HAP-1 (cell line): Measurements from ENCODE around the gene NUAK1.

Experiments used
- DNase-seq, 2 experiments: peaks; one replicate each; pipeline ENCODE4 v3.0.0-alpha.2; 2016 to 2020; ENCODE audit warnings: low spot score in 2 of 2
- H3K27me3 ChIP-seq: fragments of 250-450 bp; sonication (Bioruptor Pico); 2 replicates; pipeline ENCODE4 v1.5.1; 2020; ENCODE audit warnings: low read depth, mild to moderate bottlenecking, moderate library complexity
- H3K36me3 ChIP-seq: fragments of 250-450 bp; sonication (Bioruptor Pico); replicated peaks from 2 replicates; pipeline ENCODE4 v1.5.1; 2020; ENCODE audit warnings: mild to moderate bottlenecking
- H3K4me1 ChIP-seq: fragments of 250-450 bp; sonication (Bioruptor Pico); 2 replicates; pipeline ENCODE4 v1.5.1; 2020; ENCODE audit warnings: mild to moderate bottlenecking
- H3K4me3 ChIP-seq: fragments of 250-450 bp; sonication (Bioruptor Pico); 2 replicates; pipeline ENCODE4 v1.5.1; 2020; ENCODE audit warnings: mild to moderate bottlenecking, moderate library complexity
- H3K9me3 ChIP-seq: fragments of 250-450 bp; sonication (Bioruptor Pico); 2 replicates; pipeline ENCODE4 v1.5.1; 2020; ENCODE audit warnings: mild to moderate bottlenecking, moderate library complexity
- in situ Hi-C: fragments of 300-500 bp; cut with MboI; formaldehyde crosslinking; loops from 3 replicates; pipeline ENCODE4 v1.14.3; 2020; ENCODE audit warnings: low sequenced_read_pairs, inconsistent platforms, mixed read lengths

NUAK1 gene

GRCh38 chr12:106072751-106073150, 66.0 kb downstream of the NUAK1 start:
- in situ Hi-C loops, result no loop called here
- H3K36me3 ChIP-seq, result peaks cover 16% of the 10 kb centered on the region
- H3K4me3 ChIP-seq, result no peak overlapping the region
- H3K9me3 ChIP-seq, result no peaks in the 10 kb centered on the region
- H3K27me3 ChIP-seq, result no peaks in the 10 kb centered on the region
- DNase-seq, result no peak
- no peaks in the 10 kb centered on the region for H3K4me1 ChIP-seq

GRCh38 chr12:106071686-106072085, 67.1 kb downstream of the NUAK1 start:
- DNase-seq, result no peak
- H3K27me3 ChIP-seq, result no peaks in the 10 kb centered on the region
- in situ Hi-C loops, result no loop called here
- no peak overlapping the region for H3K4me3 ChIP-seq
- H3K9me3 ChIP-seq, result no peaks in the 10 kb centered on the region
- no peaks in the 10 kb centered on the region for H3K4me1 ChIP-seq
- H3K36me3 ChIP-seq, result peaks cover 27% of the 10 kb centered on the region

- Histone ChIP-seq H3K9me3 (no peaks in the 10 kb centered on the region), H3K36me3 (peaks cover 32% of the 10 kb centered on the region), H3K27me3 (no peaks in the 10 kb centered on the region), H3K4me1 (no peaks in the 10 kb centered on the region), H3K4me3 (no peak overlapping the region)
- in situ Hi-C loops, result no loop called here
- DNase-seq, result no peak
Observed at GRCh38 chr12:106070611-106071010, 68.1 kb downstream of the NUAK1 start.

GRCh38 chr12:106070147-106070546, 68.6 kb downstream of the NUAK1 start:
- DNase-seq, result no peak
- Histone ChIP-seq H3K9me3 (no peaks in the 10 kb centered on the region), H3K4me1 (no peaks in the 10 kb centered on the region), H3K36me3 (peaks cover 36% of the 10 kb centered on the region), H3K4me3 (no peak overlapping the region), H3K27me3 (no peaks in the 10 kb centered on the region)
- in situ Hi-C loops, result no loop called here

- no peak for DNase-seq
- no peak overlapping the region for H3K4me3 ChIP-seq
- no peaks in the 10 kb centered on the region for H3K9me3 ChIP-seq
- peaks cover 37% of the 10 kb centered on the region for H3K36me3 ChIP-seq
- no peaks in the 10 kb centered on the region for H3K4me1 ChIP-seq
- H3K27me3 ChIP-seq, result no peaks in the 10 kb centered on the region
- in situ Hi-C loops, result no loop called here
Observed at GRCh38 chr12:106068296-106068695, 70.5 kb downstream of the NUAK1 start.

GRCh38 chr12:106067606-106068205, 71.0 kb downstream of the NUAK1 start:
- in situ Hi-C loops, result no loop called here
- Histone ChIP-seq H3K9me3 (no peaks in the 10 kb centered on the region), H3K4me3 (no peak overlapping the region), H3K36me3 (peaks cover 39% of the 10 kb centered on the region), H3K4me1 (no peaks in the 10 kb centered on the region), H3K27me3 (no peaks in the 10 kb centered on the region)
- no peak for DNase-seq

GRCh38 chr12:106066726-106067325, 71.9 kb downstream of the NUAK1 start:
- no peak for DNase-seq
- Histone ChIP-seq H3K36me3 (peaks cover 39% of the 10 kb centered on the region), H3K27me3 (no peaks in the 10 kb centered on the region), H3K4me1 (no peaks in the 10 kb centered on the region), H3K9me3 (no peaks in the 10 kb centered on the region), H3K4me3 (no peak overlapping the region)
- in situ Hi-C loops, result no loop called here

- no peaks in the 10 kb centered on the region for H3K9me3 ChIP-seq
- peaks cover 39% of the 10 kb centered on the region for H3K36me3 ChIP-seq
- H3K4me1 ChIP-seq, result no peaks in the 10 kb centered on the region
- DNase-seq, result no peak
- in situ Hi-C loops, result no loop called here
- H3K4me3 ChIP-seq, result no peak overlapping the region
- no peaks in the 10 kb centered on the region for H3K27me3 ChIP-seq
Observed at GRCh38 chr12:106066051-106066705, 72.6 kb downstream of the NUAK1 start.

GRCh38 chr12:106065506-106065905, 73.2 kb downstream of the NUAK1 start:
- DNase-seq, result no peak
- in situ Hi-C loops, result no loop called here
- no peaks in the 10 kb centered on the region for H3K27me3 ChIP-seq
- H3K36me3 ChIP-seq, result peaks cover 38% of the 10 kb centered on the region
- no peaks in the 10 kb centered on the region for H3K4me1 ChIP-seq
- H3K4me3 ChIP-seq, result no peak overlapping the region
- no peaks in the 10 kb centered on the region for H3K9me3 ChIP-seq

GRCh38 chr12:106064721-106065021, 74.1 kb downstream of the NUAK1 start:
- DNase-seq, result no peak
- peaks cover 32% of the 10 kb centered on the region for H3K36me3 ChIP-seq

GRCh38 chr12:106063826-106064720, 74.7 kb downstream of the NUAK1 start:
- H3K36me3 ChIP-seq, result peaks cover 29% of the 10 kb centered on the region

More at GRCh38 chr12:106064721-106065021, 74.1 kb downstream of the NUAK1 start:
- H3K4me3 ChIP-seq, result no peak overlapping the region
- H3K4me1 ChIP-seq, result no peaks in the 10 kb centered on the region
- H3K9me3 ChIP-seq, result no peaks in the 10 kb centered on the region
- no peaks in the 10 kb centered on the region for H3K27me3 ChIP-seq
- in situ Hi-C loops, result no loop called here

GRCh38 chr12:106062693-106063092, 76.1 kb downstream of the NUAK1 start:
- DNase-seq, result no peak
- Histone ChIP-seq H3K9me3 (no peaks in the 10 kb centered on the region), H3K27me3 (no peaks in the 10 kb centered on the region), H3K4me3 (no peak overlapping the region), H3K36me3 (peaks cover 22% of the 10 kb centered on the region), H3K4me1 (no peaks in the 10 kb centered on the region)
- in situ Hi-C loops, result no loop called here

More at GRCh38 chr12:106063826-106064720, 74.7 kb downstream of the NUAK1 start:
- H3K4me1 ChIP-seq, result no peaks in the 10 kb centered on the region
- no peak for DNase-seq
- no peaks in the 10 kb centered on the region for H3K9me3 ChIP-seq
- H3K4me3 ChIP-seq, result no peak overlapping the region
- no peaks in the 10 kb centered on the region for H3K27me3 ChIP-seq
- in situ Hi-C loops, result no loop called here

- no peak for DNase-seq
- in situ Hi-C loops, result no loop called here
- no peak overlapping the region for H3K4me3 ChIP-seq
- no peaks in the 10 kb centered on the region for H3K9me3 ChIP-seq
- no peaks in the 10 kb centered on the region for H3K27me3 ChIP-seq
- H3K36me3 ChIP-seq, result 0 out of 2 replicates have a peak, but pooled peaks cover 2% of the 10 kb centered on the region
- no peaks in the 10 kb centered on the region for H3K4me1 ChIP-seq
Observed at GRCh38 chr12:106058256-106059182, 80.2 kb downstream of the NUAK1 start.
